ENCODE data around the gene NDST3. TPM values are rescaled to one million over a fixed set of nuclear protein-coding genes. Genes with fewer than 3 reads are reported as not detected.
A peak's percentile ranks its signal among the peaks of the same experiment; 100 is the strongest.

NDST3 gene
- total and polyA plus RNA-seq, 2 experiments from 2014 or later: 0.07 to 0.24 TPM

- H3K9me3 ChIP-seq (ENCODE audit: low read depth): no peaks in the 10 kb centered on the region
- DNase-seq (ENCODE audit: low read depth in 1 of 2, low spot score in 1 of 2): peak in 1 of 2 donors; percentile 39
- H3K27ac ChIP-seq: peak overlapping the region; percentile 2
- no peaks in the 10 kb centered on the region for H3K36me3 ChIP-seq
- no peak overlapping the region for H3K4me3 ChIP-seq
- no peaks in the 10 kb centered on the region for H3K27me3 ChIP-seq
- peaks cover 11% of the 10 kb centered on the region for H3K4me1 ChIP-seq (ENCODE audit: low read depth)
- TF ChIP-seq CTCF (IDR thresholded peaks at IDR 0.05; ENCODE audit: low read depth, low read length): no peak
Observed at GRCh38 chr4:118307643-118308042, 273.4 kb downstream of the NDST3 start.

All from cardiac muscle cell (in vitro differentiated cells and primary cell).